ENCODE measurements around the gene NDUFA8. TPM values are rescaled to one million over a fixed set of nuclear protein-coding genes. Genes with fewer than 3 reads are reported as not detected.

The NDUFA8 gene
- total and polyA plus RNA-seq, 9 of the 15 experiments (the other 6 are each of a cell fraction or from before 2014, with no cell fraction given), result 105 to 212 (median 133) TPM

GRCh38 chr9:122159026-122159924 is at the start of gene NDUFA8, which contains the start of gene MORN5 (continued):
- TF ChIP-seq, protein P1, sequence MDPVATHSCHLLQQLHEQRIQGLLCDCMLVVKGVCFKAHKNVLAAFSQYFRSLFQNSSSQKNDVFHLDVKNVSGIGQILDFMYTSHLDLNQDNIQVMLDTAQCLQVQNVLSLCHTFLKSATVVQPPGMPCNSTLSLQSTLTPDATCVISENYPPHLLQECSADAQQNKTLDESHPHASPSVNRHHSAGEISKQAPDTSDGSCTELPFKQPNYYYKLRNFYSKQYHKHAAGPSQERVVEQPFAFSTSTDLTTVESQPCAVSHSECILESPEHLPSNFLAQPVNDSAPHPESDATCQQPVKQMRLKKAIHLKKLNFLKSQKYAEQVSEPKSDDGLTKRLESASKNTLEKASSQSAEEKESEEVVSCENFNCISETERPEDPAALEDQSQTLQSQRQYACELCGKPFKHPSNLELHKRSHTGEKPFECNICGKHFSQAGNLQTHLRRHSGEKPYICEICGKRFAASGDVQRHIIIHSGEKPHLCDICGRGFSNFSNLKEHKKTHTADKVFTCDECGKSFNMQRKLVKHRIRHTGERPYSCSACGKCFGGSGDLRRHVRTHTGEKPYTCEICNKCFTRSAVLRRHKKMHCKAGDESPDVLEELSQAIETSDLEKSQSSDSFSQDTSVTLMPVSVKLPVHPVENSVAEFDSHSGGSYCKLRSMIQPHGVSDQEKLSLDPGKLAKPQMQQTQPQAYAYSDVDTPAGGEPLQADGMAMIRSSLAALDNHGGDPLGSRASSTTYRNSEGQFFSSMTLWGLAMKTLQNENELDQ (CRISPR knock-in tag; IDR thresholded peaks at IDR 0.05; ENCODE audit: borderline replicate concordance), result no peak
- TF ChIP-seq E2F6 (IDR thresholded peaks at IDR 0.05; ENCODE audit: borderline replicate concordance in 1 of 2, extremely low read depth in 1 of 2, insufficient read depth in 1 of 2, insufficient read length in 1 of 2, low read depth in 1 of 2, low read length in 1 of 2, poor library complexity in 1 of 2, severe bottlenecking in 1 of 2) (peak; percentile 21 to 37), ZNF224 (CRISPR knock-in tag; IDR thresholded peaks at IDR 0.05) (no peak), TSC22D4 (tag; IDR thresholded peaks at IDR 0.05) (no peak), HDAC3 (IDR thresholded peaks at IDR 0.05; ENCODE audit: borderline replicate concordance, partially characterized antibody) (no peak), MCM2 (IDR thresholded peaks at IDR 0.05; ENCODE audit: low read depth) (no peak), HNRNPLL (IDR thresholded peaks at IDR 0.05; ENCODE audit: low read depth, low read length, poor library complexity, severe bottlenecking) (peak; percentile 58), NUFIP1 (IDR thresholded peaks at IDR 0.05; ENCODE audit: partially characterized antibody) (no peak), ELF4 (CRISPR knock-in tag; IDR thresholded peaks at IDR 0.05) (no peak), CCAR2 (IDR thresholded peaks at IDR 0.05; ENCODE audit: low read depth, low read length) (no peak), RFX1 (IDR thresholded peaks at IDR 0.05) (peak; percentile 96), PHB2 (IDR thresholded peaks at IDR 0.05; ENCODE audit: low read depth) (no peak), ZFPM2 (CRISPR knock-in tag; IDR thresholded peaks at IDR 0.05) (no peak), TBL1XR1 (IDR thresholded peaks at IDR 0.05; ENCODE audit: low read length in 2 of 2) (no peak), MTA2 (IDR thresholded peaks at IDR 0.05; ENCODE audit: low read depth) (no peak; the same call in 1 of the 2 replicates), POU5F1 (IDR thresholded peaks at IDR 0.05; ENCODE audit: borderline replicate concordance, low read depth, low read length, partially characterized antibody) (peak; percentile 79), TRIM24 (IDR thresholded peaks at IDR 0.05) (no peak), ZNF23 (CRISPR knock-in tag; IDR thresholded peaks at IDR 0.05) (no peak), JUNB (CRISPR knock-in tag; conservative IDR thresholded peaks at IDR 0.05) (no peak), SPI1 (IDR thresholded peaks at IDR 0.05; ENCODE audit: borderline replicate concordance, low read depth, low read length) (no peak), RBM17 (IDR thresholded peaks at IDR 0.05; ENCODE audit: borderline replicate concordance, low read depth, low read length) (no peak), ZNF282 (CRISPR knock-in tag; IDR thresholded peaks at IDR 0.05) (no peak), CAMTA2 (CRISPR knock-in tag; conservative IDR thresholded peaks at IDR 0.05) (no peak), ZNF174 (CRISPR knock-in tag; IDR thresholded peaks at IDR 0.05) (no peak)
- TF ChIP-seq, protein P2, sequence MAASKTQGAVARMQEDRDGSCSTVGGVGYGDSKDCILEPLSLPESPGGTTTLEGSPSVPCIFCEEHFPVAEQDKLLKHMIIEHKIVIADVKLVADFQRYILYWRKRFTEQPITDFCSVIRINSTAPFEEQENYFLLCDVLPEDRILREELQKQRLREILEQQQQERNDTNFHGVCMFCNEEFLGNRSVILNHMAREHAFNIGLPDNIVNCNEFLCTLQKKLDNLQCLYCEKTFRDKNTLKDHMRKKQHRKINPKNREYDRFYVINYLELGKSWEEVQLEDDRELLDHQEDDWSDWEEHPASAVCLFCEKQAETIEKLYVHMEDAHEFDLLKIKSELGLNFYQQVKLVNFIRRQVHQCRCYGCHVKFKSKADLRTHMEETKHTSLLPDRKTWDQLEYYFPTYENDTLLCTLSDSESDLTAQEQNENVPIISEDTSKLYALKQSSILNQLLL (CRISPR knock-in tag; IDR thresholded peaks at IDR 0.05; ENCODE audit: borderline replicate concordance), result no peak

Data from K562 (cell line).